GM23338 (cell line): Measurements from ENCODE around the gene CATSPERD.

ENCODE experiments used
- CREB1 ChIP-seq: fragments of 250-450 bp; sonication (Bioruptor Pico); IDR thresholded peaks from 2 replicates; pipeline ENCODE4 v1.5.0; 2020; ENCODE audit warnings: low read depth, mild to moderate bottlenecking, moderate library complexity
- EZH2 ChIP-seq: fragments of 200-600 bp; sonication (generic); IDR thresholded peaks from one replicate; pipeline ENCODE4 v1.8.0; 2017; ENCODE audit warnings: antibody characterized with exemption, mild to moderate bottlenecking, low read depth; ENCODE audit not compliant: unreplicated experiment
- EZH2phosphoT487 ChIP-seq: fragments of 200-600 bp; sonication (generic); IDR thresholded peaks from one replicate; pipeline ENCODE4 v1.8.1; 2018; ENCODE audit warnings: antibody characterized with exemption; ENCODE audit not compliant: unreplicated experiment
- JUNB ChIP-seq: IDR thresholded peaks from one replicate; pipeline ENCODE4 v1.6.1; 2016; ENCODE audit warnings: antibody characterized with exemption; ENCODE audit not compliant: unreplicated experiment
- NANOG ChIP-seq: IDR thresholded peaks from 2 replicates; pipeline ENCODE4 v1.6.1; 2016; ENCODE audit warnings: antibody characterized with exemption, borderline replicate concordance
- POLR2AphosphoS5 ChIP-seq: IDR thresholded peaks from 2 replicates; pipeline ENCODE4 v1.6.1; 2016; ENCODE audit warnings: antibody characterized with exemption, low read depth
- STAT1 ChIP-seq: IDR thresholded peaks from one replicate; pipeline ENCODE4 v1.6.1; 2016; ENCODE audit warnings: antibody characterized with exemption; ENCODE audit not compliant: unreplicated experiment
- ZNF331 ChIP-seq: fragments of 250-450 bp; sonication (Bioruptor Pico); IDR thresholded peaks from 2 replicates; pipeline ENCODE4 v1.5.0; 2020; ENCODE audit warnings: low read depth, mild to moderate bottlenecking, moderate library complexity
- TF ChIP-seq, protein P1 (sequence below), 2 experiments: fragments of 200-600 bp in 1 of 2; sonication (generic) in 1 of 2; conservative IDR thresholded peaks; 2 replicates each; pipeline versions ENCODE4 v1.5.1 to v1.6.1; 2016 to 2017; ENCODE audit warnings: antibody characterized with exemption in 2 of 2, low read depth in 2 of 2, mild to moderate bottlenecking in 2 of 2, moderate library complexity in 1 of 2
- TF ChIP-seq, protein P2 (sequence below): IDR thresholded peaks from one replicate; pipeline ENCODE4 v1.6.1; 2018; ENCODE audit warnings: antibody characterized with exemption; ENCODE audit not compliant: unreplicated experiment
- TF ChIP-seq, protein P3 (sequence below): IDR thresholded peaks from 2 replicates; pipeline ENCODE4 v1.6.1; 2016; ENCODE audit warnings: antibody characterized with exemption

DNA sequence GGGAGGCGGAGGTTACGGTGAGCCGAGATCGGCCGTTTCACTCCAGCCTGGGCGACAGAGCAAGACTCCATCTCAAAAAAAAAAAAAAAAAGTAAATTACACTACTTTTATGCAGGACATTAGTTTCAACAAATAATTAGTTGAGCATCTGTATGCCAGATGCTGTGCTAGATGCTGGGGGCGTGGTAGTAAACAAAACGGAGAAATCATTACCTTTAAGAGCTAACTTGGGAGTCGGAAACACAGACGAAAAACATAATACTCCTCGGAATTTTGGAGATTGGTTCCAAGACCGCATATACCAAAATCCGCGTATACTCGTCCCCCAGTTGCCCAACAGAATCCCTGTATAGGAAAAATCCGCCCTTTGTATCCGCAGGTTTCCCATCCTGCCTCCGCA lies 71.8 kb downstream of the CATSPERD start:
- TF ChIP-seq, protein P1, sequence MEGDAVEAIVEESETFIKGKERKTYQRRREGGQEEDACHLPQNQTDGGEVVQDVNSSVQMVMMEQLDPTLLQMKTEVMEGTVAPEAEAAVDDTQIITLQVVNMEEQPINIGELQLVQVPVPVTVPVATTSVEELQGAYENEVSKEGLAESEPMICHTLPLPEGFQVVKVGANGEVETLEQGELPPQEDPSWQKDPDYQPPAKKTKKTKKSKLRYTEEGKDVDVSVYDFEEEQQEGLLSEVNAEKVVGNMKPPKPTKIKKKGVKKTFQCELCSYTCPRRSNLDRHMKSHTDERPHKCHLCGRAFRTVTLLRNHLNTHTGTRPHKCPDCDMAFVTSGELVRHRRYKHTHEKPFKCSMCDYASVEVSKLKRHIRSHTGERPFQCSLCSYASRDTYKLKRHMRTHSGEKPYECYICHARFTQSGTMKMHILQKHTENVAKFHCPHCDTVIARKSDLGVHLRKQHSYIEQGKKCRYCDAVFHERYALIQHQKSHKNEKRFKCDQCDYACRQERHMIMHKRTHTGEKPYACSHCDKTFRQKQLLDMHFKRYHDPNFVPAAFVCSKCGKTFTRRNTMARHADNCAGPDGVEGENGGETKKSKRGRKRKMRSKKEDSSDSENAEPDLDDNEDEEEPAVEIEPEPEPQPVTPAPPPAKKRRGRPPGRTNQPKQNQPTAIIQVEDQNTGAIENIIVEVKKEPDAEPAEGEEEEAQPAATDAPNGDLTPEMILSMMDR (conservative IDR thresholded peaks at IDR 0.05; ENCODE audit: low read depth in 2 of 2): no peak
- TF ChIP-seq, protein P2, sequence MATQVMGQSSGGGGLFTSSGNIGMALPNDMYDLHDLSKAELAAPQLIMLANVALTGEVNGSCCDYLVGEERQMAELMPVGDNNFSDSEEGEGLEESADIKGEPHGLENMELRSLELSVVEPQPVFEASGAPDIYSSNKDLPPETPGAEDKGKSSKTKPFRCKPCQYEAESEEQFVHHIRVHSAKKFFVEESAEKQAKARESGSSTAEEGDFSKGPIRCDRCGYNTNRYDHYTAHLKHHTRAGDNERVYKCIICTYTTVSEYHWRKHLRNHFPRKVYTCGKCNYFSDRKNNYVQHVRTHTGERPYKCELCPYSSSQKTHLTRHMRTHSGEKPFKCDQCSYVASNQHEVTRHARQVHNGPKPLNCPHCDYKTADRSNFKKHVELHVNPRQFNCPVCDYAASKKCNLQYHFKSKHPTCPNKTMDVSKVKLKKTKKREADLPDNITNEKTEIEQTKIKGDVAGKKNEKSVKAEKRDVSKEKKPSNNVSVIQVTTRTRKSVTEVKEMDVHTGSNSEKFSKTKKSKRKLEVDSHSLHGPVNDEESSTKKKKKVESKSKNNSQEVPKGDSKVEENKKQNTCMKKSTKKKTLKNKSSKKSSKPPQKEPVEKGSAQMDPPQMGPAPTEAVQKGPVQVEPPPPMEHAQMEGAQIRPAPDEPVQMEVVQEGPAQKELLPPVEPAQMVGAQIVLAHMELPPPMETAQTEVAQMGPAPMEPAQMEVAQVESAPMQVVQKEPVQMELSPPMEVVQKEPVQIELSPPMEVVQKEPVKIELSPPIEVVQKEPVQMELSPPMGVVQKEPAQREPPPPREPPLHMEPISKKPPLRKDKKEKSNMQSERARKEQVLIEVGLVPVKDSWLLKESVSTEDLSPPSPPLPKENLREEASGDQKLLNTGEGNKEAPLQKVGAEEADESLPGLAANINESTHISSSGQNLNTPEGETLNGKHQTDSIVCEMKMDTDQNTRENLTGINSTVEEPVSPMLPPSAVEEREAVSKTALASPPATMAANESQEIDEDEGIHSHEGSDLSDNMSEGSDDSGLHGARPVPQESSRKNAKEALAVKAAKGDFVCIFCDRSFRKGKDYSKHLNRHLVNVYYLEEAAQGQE: no peak
- TF ChIP-seq EZH2: no peak
- no peak for TF ChIP-seq POLR2AphosphoS5
- no peak for TF ChIP-seq EZH2phosphoT487
- no peak for TF ChIP-seq JUNB
- no peak for TF ChIP-seq CREB1 (CRISPR knock-in tag)
- TF ChIP-seq, protein P3, sequence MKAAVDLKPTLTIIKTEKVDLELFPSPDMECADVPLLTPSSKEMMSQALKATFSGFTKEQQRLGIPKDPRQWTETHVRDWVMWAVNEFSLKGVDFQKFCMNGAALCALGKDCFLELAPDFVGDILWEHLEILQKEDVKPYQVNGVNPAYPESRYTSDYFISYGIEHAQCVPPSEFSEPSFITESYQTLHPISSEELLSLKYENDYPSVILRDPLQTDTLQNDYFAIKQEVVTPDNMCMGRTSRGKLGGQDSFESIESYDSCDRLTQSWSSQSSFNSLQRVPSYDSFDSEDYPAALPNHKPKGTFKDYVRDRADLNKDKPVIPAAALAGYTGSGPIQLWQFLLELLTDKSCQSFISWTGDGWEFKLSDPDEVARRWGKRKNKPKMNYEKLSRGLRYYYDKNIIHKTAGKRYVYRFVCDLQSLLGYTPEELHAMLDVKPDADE: no peak
- no peak for TF ChIP-seq ZNF331 (CRISPR knock-in tag)
- no peak for TF ChIP-seq STAT1
- TF ChIP-seq NANOG: no peak
